ENCODE data around the gene ITPR1. TPM values are rescaled to one million over a fixed set of nuclear protein-coding genes. Genes with fewer than 3 reads are reported as not detected.

Gene ITPR1
- total and polyA plus RNA-seq, 4 donors = 3.7 to 39.4 (median 8.2) TPM

DNA sequence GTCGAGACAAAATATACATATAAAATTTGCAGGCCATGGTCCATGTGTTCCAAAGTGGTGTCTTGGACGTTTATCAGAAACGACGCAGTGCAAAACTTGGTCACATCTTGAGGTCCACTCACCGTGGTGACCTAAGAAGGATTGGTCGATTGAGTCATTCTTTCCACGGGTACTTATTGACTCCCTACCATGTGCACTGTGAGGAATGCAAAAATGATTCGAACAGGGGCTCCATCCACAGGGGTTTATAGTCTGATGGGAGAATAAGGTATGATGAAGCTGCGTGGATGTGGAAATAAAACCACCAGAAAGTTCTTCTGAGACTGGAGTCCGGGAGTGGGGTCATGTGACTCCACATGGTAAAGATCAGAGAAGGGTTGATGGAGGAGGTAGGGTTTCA lies 185.2 kb downstream of the ITPR1 start:
- 93% methylated on average over 10 of the region's 10 CpGs for WGBS
- H3K9me3 ChIP-seq (ENCODE audit: control insufficient read depth in 4 of 4, low read length in 3 of 4) = no peaks in the 10 kb centered on the region

DNA sequence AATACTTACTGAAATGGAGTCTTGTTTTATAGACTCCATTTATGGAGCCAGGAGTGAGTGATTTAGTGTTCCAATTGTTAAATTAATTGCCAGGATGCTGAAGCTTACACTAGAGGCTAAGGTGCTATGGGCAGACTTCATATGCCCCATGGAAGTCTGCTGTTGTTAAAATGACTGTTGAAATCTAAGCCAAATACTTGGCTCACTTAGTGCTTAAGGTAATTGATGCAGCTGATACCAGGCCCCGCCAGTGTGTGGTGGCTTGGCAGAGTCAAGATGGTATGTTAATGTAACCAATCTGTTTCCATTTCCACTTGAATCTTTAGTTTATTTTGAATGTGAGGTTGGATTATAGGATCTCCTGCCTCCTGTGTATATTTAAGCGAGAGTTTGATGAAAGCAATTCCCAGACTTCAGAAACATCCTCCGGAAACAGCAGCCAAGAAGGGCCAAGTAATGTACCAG lies 187.1 kb downstream of the ITPR1 start:
- no peaks in the 10 kb centered on the region for H3K27me3 ChIP-seq (ENCODE audit: control insufficient read depth in 4 of 4, insufficient read depth in 4 of 4, low read length in 3 of 4)
- H3K27ac ChIP-seq (ENCODE audit: low read depth in 1 of 2, low read length in 2 of 2) = no peak overlapping the region
- H3K4me1 ChIP-seq (ENCODE audit: control insufficient read depth in 4 of 4, insufficient read depth in 4 of 4, low read length in 3 of 4) = no peaks in the 10 kb centered on the region
- 96% methylated on average over 3 of the region's 3 CpGs for WGBS
- DNase-seq (ENCODE audit: low spot score) = no peak
- no peaks in the 10 kb centered on the region for H3K9me3 ChIP-seq (ENCODE audit: control insufficient read depth in 4 of 4, low read length in 3 of 4)
- H3K4me3 ChIP-seq (ENCODE audit: low read depth in 1 of 3, low read length in 3 of 3) = no peak overlapping the region
- H3K36me3 ChIP-seq (ENCODE audit: control insufficient read depth in 4 of 4, insufficient read depth in 3 of 4, low read depth in 1 of 4, low read length in 3 of 4) = peaks cover 0 to 10% (median 2%) of the 10 kb centered on the region in 4 donors
- no peak overlapping the region for H3K9ac ChIP-seq (ENCODE audit: low read depth in 1 of 2, low read length in 2 of 2)
- no peak for TF ChIP-seq TAF1 (conservative IDR thresholded peaks at IDR 0.05)
- TF ChIP-seq HNF4G (IDR thresholded peaks at IDR 0.05) = no peak
- no peak for TF ChIP-seq EGR1 (IDR thresholded peaks at IDR 0.05; ENCODE audit: low read depth in 2 of 2)
- TF ChIP-seq, protein P1, sequence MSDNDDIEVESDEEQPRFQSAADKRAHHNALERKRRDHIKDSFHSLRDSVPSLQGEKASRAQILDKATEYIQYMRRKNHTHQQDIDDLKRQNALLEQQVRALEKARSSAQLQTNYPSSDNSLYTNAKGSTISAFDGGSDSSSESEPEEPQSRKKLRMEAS (IDR thresholded peaks at IDR 0.05) = no peak
- TF ChIP-seq HNF4A (conservative IDR thresholded peaks at IDR 0.05) = no peak
- TF ChIP-seq, protein P2, sequence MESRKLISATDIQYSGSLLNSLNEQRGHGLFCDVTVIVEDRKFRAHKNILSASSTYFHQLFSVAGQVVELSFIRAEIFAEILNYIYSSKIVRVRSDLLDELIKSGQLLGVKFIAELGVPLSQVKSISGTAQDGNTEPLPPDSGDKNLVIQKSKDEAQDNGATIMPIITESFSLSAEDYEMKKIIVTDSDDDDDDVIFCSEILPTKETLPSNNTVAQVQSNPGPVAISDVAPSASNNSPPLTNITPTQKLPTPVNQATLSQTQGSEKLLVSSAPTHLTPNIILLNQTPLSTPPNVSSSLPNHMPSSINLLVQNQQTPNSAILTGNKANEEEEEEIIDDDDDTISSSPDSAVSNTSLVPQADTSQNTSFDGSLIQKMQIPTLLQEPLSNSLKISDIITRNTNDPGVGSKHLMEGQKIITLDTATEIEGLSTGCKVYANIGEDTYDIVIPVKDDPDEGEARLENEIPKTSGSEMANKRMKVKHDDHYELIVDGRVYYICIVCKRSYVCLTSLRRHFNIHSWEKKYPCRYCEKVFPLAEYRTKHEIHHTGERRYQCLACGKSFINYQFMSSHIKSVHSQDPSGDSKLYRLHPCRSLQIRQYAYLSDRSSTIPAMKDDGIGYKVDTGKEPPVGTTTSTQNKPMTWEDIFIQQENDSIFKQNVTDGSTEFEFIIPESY (IDR thresholded peaks at IDR 0.05) = no peak
- no peak for TF ChIP-seq RXRA (IDR thresholded peaks at IDR 0.05)
- no peak for TF ChIP-seq RAD21 (IDR thresholded peaks at IDR 0.05)
- TF ChIP-seq JUND (IDR thresholded peaks at IDR 0.05) = no peak

More for the DNA sequence above, 185.2 kb downstream of the ITPR1 start:
- TF ChIP-seq HNF4A (conservative IDR thresholded peaks at IDR 0.05) (no peak), GABPA (IDR thresholded peaks at IDR 0.05 in 1 of 2, conservative IDR thresholded peaks at IDR 0.05 in 1 of 2) (no peak), RXRA (IDR thresholded peaks at IDR 0.05) (no peak), TAF1 (conservative IDR thresholded peaks at IDR 0.05) (no peak), JUND (IDR thresholded peaks at IDR 0.05) (no peak), YY1 (IDR thresholded peaks at IDR 0.05) (no peak), HNF4G (IDR thresholded peaks at IDR 0.05) (no peak), FOXA1 (IDR thresholded peaks at IDR 0.05) (no peak), RAD21 (IDR thresholded peaks at IDR 0.05) (no peak)
- TF ChIP-seq, protein P3, sequence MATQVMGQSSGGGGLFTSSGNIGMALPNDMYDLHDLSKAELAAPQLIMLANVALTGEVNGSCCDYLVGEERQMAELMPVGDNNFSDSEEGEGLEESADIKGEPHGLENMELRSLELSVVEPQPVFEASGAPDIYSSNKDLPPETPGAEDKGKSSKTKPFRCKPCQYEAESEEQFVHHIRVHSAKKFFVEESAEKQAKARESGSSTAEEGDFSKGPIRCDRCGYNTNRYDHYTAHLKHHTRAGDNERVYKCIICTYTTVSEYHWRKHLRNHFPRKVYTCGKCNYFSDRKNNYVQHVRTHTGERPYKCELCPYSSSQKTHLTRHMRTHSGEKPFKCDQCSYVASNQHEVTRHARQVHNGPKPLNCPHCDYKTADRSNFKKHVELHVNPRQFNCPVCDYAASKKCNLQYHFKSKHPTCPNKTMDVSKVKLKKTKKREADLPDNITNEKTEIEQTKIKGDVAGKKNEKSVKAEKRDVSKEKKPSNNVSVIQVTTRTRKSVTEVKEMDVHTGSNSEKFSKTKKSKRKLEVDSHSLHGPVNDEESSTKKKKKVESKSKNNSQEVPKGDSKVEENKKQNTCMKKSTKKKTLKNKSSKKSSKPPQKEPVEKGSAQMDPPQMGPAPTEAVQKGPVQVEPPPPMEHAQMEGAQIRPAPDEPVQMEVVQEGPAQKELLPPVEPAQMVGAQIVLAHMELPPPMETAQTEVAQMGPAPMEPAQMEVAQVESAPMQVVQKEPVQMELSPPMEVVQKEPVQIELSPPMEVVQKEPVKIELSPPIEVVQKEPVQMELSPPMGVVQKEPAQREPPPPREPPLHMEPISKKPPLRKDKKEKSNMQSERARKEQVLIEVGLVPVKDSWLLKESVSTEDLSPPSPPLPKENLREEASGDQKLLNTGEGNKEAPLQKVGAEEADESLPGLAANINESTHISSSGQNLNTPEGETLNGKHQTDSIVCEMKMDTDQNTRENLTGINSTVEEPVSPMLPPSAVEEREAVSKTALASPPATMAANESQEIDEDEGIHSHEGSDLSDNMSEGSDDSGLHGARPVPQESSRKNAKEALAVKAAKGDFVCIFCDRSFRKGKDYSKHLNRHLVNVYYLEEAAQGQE (IDR thresholded peaks at IDR 0.05) = no peak
- TF ChIP-seq, protein P1 (IDR thresholded peaks at IDR 0.05) = no peak
- TF ChIP-seq, protein P4, sequence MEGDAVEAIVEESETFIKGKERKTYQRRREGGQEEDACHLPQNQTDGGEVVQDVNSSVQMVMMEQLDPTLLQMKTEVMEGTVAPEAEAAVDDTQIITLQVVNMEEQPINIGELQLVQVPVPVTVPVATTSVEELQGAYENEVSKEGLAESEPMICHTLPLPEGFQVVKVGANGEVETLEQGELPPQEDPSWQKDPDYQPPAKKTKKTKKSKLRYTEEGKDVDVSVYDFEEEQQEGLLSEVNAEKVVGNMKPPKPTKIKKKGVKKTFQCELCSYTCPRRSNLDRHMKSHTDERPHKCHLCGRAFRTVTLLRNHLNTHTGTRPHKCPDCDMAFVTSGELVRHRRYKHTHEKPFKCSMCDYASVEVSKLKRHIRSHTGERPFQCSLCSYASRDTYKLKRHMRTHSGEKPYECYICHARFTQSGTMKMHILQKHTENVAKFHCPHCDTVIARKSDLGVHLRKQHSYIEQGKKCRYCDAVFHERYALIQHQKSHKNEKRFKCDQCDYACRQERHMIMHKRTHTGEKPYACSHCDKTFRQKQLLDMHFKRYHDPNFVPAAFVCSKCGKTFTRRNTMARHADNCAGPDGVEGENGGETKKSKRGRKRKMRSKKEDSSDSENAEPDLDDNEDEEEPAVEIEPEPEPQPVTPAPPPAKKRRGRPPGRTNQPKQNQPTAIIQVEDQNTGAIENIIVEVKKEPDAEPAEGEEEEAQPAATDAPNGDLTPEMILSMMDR (IDR thresholded peaks at IDR 0.05; ENCODE audit: low read depth, low read length, missing input control) = no peak
- TF ChIP-seq, protein P2 (IDR thresholded peaks at IDR 0.05) = no peak
- no peaks in the 10 kb centered on the region for H3K4me1 ChIP-seq (ENCODE audit: control insufficient read depth in 4 of 4, insufficient read depth in 4 of 4, low read length in 3 of 4)
- no peak overlapping the region for H3K27ac ChIP-seq (ENCODE audit: low read depth in 1 of 2, low read length in 2 of 2)
- DNase-seq (ENCODE audit: low spot score) = no peak
- H3K27me3 ChIP-seq (ENCODE audit: control insufficient read depth in 4 of 4, insufficient read depth in 4 of 4, low read length in 3 of 4) = no peaks in the 10 kb centered on the region
- H3K4me3 ChIP-seq (ENCODE audit: low read depth in 1 of 3, low read length in 3 of 3) = no peak overlapping the region
- H3K9ac ChIP-seq (ENCODE audit: low read depth in 1 of 2, low read length in 2 of 2) = no peak overlapping the region
- peaks cover 0 to 6% (median 1%) of the 10 kb centered on the region in 4 donors for H3K36me3 ChIP-seq (ENCODE audit: control insufficient read depth in 4 of 4, insufficient read depth in 3 of 4, low read depth in 1 of 4, low read length in 3 of 4)
